PC-3 (cell line): ENCODE results near the gene ST14.

ENCODE experiments used
- EZH2 ChIP-seq: fragments of 300-600 bp; sonication (generic); IDR thresholded peaks from one replicate; pipeline ENCODE4 v1.6.1; 2017; ENCODE audit warnings: antibody characterized with exemption, mild to moderate bottlenecking, low read length; ENCODE audit not compliant: unreplicated experiment
- EZH2phosphoT487 ChIP-seq: fragments of 300-600 bp; sonication (generic); IDR thresholded peaks from 2 replicates; pipeline ENCODE4 v1.6.1; 2018; ENCODE audit warnings: mild to moderate bottlenecking, antibody characterized with exemption, low read length, borderline replicate concordance
- TF ChIP-seq, protein P1 (sequence below): fragments of 300-600 bp; sonication (generic); conservative IDR thresholded peaks from 2 replicates; pipeline ENCODE4 v1.5.1; 2017; ENCODE audit warnings: antibody characterized with exemption, low read depth, mild to moderate bottlenecking, low read length

DNA sequence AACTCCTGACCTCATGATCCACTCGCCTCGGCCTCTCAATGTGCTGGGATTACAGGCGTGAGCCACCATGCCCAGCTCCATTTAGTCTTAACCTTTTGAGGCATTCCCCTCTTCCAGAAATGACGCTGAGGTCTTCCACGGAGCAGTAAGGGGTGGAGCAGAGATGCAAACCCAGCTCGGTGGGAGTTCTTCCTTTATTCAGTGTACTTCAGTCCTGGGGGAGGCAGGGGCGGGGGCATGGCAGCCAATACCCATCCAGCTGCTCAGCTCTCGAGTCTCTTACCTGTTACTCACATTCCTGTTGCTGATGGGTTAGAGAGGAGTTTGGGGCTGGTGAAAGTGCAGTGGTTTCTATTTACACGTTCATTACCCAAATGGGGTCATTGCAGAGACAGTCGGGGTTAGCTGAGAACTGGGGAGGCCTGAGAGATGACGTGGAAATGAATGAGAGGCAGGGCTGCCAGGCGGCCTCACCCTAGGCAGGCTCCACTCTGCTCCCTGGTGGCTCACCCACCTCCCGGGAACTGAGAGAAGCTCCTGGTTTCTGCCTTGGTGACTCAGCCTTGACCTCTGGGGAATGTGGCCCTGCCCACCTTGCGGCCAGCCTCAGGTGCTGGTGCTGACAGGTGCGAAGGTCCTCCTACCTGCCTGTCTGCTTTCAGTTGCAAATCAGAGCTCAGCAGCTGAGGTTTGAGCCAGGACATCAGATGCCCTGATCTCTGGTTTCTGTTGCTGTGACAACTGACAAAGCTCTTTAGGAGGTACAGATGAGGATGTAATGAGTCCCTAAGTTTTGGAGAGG, 13.4 kb upstream of the ST14 start:
- TF ChIP-seq, protein P1, sequence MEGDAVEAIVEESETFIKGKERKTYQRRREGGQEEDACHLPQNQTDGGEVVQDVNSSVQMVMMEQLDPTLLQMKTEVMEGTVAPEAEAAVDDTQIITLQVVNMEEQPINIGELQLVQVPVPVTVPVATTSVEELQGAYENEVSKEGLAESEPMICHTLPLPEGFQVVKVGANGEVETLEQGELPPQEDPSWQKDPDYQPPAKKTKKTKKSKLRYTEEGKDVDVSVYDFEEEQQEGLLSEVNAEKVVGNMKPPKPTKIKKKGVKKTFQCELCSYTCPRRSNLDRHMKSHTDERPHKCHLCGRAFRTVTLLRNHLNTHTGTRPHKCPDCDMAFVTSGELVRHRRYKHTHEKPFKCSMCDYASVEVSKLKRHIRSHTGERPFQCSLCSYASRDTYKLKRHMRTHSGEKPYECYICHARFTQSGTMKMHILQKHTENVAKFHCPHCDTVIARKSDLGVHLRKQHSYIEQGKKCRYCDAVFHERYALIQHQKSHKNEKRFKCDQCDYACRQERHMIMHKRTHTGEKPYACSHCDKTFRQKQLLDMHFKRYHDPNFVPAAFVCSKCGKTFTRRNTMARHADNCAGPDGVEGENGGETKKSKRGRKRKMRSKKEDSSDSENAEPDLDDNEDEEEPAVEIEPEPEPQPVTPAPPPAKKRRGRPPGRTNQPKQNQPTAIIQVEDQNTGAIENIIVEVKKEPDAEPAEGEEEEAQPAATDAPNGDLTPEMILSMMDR: peak; percentile 77
- no peak for TF ChIP-seq EZH2
- TF ChIP-seq EZH2phosphoT487: no peak
